Panc1 (cell line): ENCODE measurements around the gene NSMCE1. TPM values are rescaled to one million over a fixed set of nuclear protein-coding genes. Genes with fewer than 3 reads are reported as not detected.

Experiments used
- ATAC-seq: fragments of 200-7000 bp; cut with Tn5 transposase; 2 replicates; pipeline ENCODE4 v1.9.1; 2020; ENCODE audit warnings: mild to moderate bottlenecking, moderate library complexity
- BruUV-seq: library from RNA; stranded (reverse); fragments of 400-500 nt; replicated peaks from 2 replicates; lab custom pipeline; 2021; lab: Mats Ljungman, UMichigan
- CTCF ChIA-PET: fragments of 300-600 bp; sonication (Branson Sonifier 250); formaldehyde crosslinking; loops from one replicate; lab custom pipeline; 2022; ENCODE audit warnings: antibody characterized with exemption; lab: Charles Lee
- POLR2A ChIA-PET: fragments of 300-600 bp; sonication (Branson Sonifier 250); formaldehyde crosslinking; loops from one replicate; lab custom pipeline; 2022; ENCODE audit warnings: antibody characterized with exemption; lab: Charles Lee
- DNase-seq: peaks from one replicate; pipeline ENCODE4 v3.0.0-alpha.2; 2010; ENCODE audit warnings: low read depth, low spot score
- H3K27ac ChIP-seq: 2 replicates; pipeline ENCODE4 v1.5.1; 2011; ENCODE audit warnings: mild to moderate bottlenecking, low read length, inconsistent platforms
- H3K27me3 ChIP-seq: fragments of 200-500 bp; sonication (Bioruptor generic); 2 replicates; pipeline ENCODE4 v1.6.0; 2014; ENCODE audit warnings: low read length, inconsistent platforms; ENCODE audit not compliant: control insufficient read depth, insufficient read depth
- H3K36me3 ChIP-seq: fragments of 200-500 bp; sonication (Bioruptor generic); 2 replicates; pipeline ENCODE4 v1.5.1; 2014; ENCODE audit warnings: inconsistent platforms, mild to moderate bottlenecking, low read length, moderate library complexity; ENCODE audit not compliant: control insufficient read depth, insufficient read depth
- H3K4me1 ChIP-seq: 2 replicates; pipeline ENCODE4 v1.5.1; 2011; ENCODE audit warnings: inconsistent platforms, mild to moderate bottlenecking, low read length, moderate library complexity; ENCODE audit not compliant: control insufficient read depth, insufficient read depth
- H3K4me3 ChIP-seq, 2 experiments: 2 replicates each; pipeline ENCODE4 v1.5.1; 2011 to 2012; ENCODE audit warnings: low read depth in 2 of 2, low read length in 2 of 2, mild to moderate bottlenecking in 2 of 2, inconsistent platforms in 1 of 2, moderate library complexity in 1 of 2
- H3K9me3 ChIP-seq: fragments of 200-500 bp; sonication (Bioruptor generic); 2 replicates; pipeline ENCODE4 v1.5.1; 2014; ENCODE audit warnings: low read depth, mild to moderate bottlenecking, inconsistent platforms, low read length, moderate library complexity; ENCODE audit not compliant: control insufficient read depth, insufficient read depth
- POLR2AphosphoS5 ChIP-seq: IDR thresholded peaks from 2 replicates; pipeline ENCODE4 v1.6.1; 2012; ENCODE audit warnings: mild to moderate bottlenecking, low read depth, low read length, moderate library complexity
- SIN3A ChIP-seq: IDR thresholded peaks from 2 replicates; pipeline ENCODE4 v1.6.1; 2012; ENCODE audit warnings: low read depth, mild to moderate bottlenecking, low read length, moderate library complexity, borderline replicate concordance; ENCODE audit not compliant: insufficient read depth
- TCF7L2 ChIP-seq: IDR thresholded peaks from 2 replicates; pipeline ENCODE4 v1.6.1; 2011; ENCODE audit warnings: mild to moderate bottlenecking, low read depth, low read length, inconsistent platforms
- in situ Hi-C: cut with HindIII; loops from 2 replicates; pipeline ENCODE4 v1.10.0; 2016; ENCODE audit warnings: low sequenced_read_pairs, low pct_unique_long_range_greater_than_20kb
- intact Hi-C: fragments of 100-400 bp; cut with micrococcal nuclease; formaldehyde crosslinking; loops from one replicate; pipeline ENCODE4 v1.10.0; 2022; ENCODE audit not compliant: unreplicated experiment
- total RNA-seq: library from RNA; stranded (reverse); gene quantifications from one replicate; pipeline ENCODE4 v1.2.1, GENCODE V29; 2021; ENCODE audit not compliant: unreplicated experiment
- TF ChIP-seq, protein P1 (sequence below), 2 experiments: IDR thresholded peaks; 2 replicates each; pipeline ENCODE4 v1.6.1; 2011 to 2012; ENCODE audit warnings: low read depth in 2 of 2, control low read depth in 1 of 2, low read length in 1 of 2, mild to moderate bottlenecking in 1 of 2, moderate library complexity in 1 of 2; ENCODE audit not compliant: insufficient read depth in 1 of 2
- TF ChIP-seq, protein P2 (sequence below): fragments of 450-650 bp; IDR thresholded peaks from 2 replicates; pipeline ENCODE4 v1.5.1; 2017; ENCODE audit warnings: mild to moderate bottlenecking

NSMCE1 gene
- total RNA-seq, 1 experiment from 2014 or later, result 48.2 TPM

DNA sequence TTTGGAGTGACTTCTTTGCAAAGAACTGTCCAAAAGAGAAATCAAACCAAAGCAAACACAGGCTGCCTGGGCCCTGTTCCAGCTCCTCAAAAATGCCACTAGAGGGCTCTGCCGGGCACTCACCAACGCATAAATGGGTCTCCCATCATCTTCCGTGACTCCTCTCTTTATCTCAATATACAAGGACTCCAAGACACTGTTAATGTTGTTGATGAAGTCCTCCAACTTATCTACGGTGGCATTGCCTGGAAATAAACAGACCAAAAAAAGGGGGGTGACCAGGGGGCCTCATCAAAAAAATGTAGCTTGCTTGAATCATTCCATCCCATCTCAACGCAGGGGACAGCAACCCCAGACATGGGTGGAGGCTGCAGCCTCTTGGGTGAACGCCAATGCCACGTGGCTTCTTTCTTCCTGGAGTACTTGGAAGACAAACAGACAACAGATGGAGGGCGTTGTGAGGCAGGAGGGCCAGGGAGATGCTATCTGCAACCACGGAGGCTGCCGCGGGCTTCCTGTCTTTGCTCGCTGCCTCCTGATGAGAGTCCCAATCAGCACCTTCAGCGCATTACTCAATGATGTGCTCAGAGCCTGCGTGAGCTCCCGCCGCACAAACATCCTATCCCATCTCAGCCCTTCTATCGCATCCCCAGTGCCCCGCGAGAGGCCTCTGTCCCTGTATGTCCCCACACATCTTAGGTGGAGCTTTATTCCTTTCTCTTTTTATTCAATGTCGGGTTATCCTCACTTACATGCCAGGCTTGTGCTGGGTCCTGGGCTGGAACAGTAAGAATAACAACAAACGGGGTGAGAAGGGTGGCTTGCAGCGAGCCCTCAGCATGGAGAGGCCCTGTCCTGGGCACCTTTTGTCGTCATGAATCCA is 33.3 kb downstream of the NSMCE1 start:
- no TSS peak for BruUV-seq
- Histone ChIP-seq H3K27ac (no peak overlapping the region), H3K4me3 (no peak overlapping the region)

DNA sequence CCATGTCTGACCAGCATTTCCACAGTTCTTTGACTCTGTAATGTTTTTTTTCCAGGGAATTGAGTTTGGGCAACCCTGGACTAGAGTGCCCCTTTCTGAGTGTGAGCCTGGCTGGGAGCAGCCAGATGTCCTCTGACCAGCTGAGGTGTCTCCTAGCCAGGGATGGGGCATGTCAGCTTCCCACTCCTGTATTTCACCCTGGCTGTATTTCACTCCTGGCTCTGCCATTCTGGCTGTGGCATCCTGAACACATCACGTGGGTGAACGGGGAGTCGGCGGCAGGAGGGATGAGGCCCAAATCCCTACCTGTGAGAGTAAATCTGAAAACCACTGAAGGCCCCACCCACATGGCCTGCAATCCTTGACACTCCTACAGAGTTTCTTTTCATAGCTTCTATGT is 34.0 kb downstream of the NSMCE1 start:
- intact Hi-C loops (loop anchor here (1.0 to 5.0 kb wide), 2 partner anchors 134 to 223 kb away; no protein-coding TSS in a partner anchor), in situ Hi-C loops (no loop called here)
- Histone ChIP-seq H3K4me3 (no peak overlapping the region), H3K9me3 (no peaks in the 10 kb centered on the region), H3K27ac (no peak overlapping the region), H3K4me1 (no peaks in the 10 kb centered on the region), H3K27me3 (no peaks in the 10 kb centered on the region), H3K36me3 (peaks cover 4% of the 10 kb centered on the region)
- POLR2A ChIA-PET, result interaction anchor here (0.6 kb wide), 2 partner anchors 41 to 131 kb away, joined by 3 to 7 read pairs; no protein-coding TSS in a partner anchor
- DNase-seq (no peak), ATAC-seq (no peak)
- TF ChIP-seq SIN3A, result no peak
- TF ChIP-seq TCF7L2, result no peak
- no peak for TF ChIP-seq POLR2AphosphoS5
- TF ChIP-seq, protein P1, sequence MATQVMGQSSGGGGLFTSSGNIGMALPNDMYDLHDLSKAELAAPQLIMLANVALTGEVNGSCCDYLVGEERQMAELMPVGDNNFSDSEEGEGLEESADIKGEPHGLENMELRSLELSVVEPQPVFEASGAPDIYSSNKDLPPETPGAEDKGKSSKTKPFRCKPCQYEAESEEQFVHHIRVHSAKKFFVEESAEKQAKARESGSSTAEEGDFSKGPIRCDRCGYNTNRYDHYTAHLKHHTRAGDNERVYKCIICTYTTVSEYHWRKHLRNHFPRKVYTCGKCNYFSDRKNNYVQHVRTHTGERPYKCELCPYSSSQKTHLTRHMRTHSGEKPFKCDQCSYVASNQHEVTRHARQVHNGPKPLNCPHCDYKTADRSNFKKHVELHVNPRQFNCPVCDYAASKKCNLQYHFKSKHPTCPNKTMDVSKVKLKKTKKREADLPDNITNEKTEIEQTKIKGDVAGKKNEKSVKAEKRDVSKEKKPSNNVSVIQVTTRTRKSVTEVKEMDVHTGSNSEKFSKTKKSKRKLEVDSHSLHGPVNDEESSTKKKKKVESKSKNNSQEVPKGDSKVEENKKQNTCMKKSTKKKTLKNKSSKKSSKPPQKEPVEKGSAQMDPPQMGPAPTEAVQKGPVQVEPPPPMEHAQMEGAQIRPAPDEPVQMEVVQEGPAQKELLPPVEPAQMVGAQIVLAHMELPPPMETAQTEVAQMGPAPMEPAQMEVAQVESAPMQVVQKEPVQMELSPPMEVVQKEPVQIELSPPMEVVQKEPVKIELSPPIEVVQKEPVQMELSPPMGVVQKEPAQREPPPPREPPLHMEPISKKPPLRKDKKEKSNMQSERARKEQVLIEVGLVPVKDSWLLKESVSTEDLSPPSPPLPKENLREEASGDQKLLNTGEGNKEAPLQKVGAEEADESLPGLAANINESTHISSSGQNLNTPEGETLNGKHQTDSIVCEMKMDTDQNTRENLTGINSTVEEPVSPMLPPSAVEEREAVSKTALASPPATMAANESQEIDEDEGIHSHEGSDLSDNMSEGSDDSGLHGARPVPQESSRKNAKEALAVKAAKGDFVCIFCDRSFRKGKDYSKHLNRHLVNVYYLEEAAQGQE (IDR thresholded peaks at IDR 0.05; ENCODE audit: insufficient read depth in 1 of 2, low read depth in 2 of 2, low read length in 1 of 2), result no peak
- TF ChIP-seq, protein P2, sequence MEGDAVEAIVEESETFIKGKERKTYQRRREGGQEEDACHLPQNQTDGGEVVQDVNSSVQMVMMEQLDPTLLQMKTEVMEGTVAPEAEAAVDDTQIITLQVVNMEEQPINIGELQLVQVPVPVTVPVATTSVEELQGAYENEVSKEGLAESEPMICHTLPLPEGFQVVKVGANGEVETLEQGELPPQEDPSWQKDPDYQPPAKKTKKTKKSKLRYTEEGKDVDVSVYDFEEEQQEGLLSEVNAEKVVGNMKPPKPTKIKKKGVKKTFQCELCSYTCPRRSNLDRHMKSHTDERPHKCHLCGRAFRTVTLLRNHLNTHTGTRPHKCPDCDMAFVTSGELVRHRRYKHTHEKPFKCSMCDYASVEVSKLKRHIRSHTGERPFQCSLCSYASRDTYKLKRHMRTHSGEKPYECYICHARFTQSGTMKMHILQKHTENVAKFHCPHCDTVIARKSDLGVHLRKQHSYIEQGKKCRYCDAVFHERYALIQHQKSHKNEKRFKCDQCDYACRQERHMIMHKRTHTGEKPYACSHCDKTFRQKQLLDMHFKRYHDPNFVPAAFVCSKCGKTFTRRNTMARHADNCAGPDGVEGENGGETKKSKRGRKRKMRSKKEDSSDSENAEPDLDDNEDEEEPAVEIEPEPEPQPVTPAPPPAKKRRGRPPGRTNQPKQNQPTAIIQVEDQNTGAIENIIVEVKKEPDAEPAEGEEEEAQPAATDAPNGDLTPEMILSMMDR, result no peak
- CTCF ChIA-PET, result interaction anchor here (0.5 to 2.3 kb wide), 4 partner anchors 93 to 134 kb away, joined by 3 to 25 read pairs (median 10); no protein-coding TSS in a partner anchor
- no TSS peak for BruUV-seq

More for the DNA sequence above, 33.3 kb downstream of the NSMCE1 start:
- peaks cover 4% of the 10 kb centered on the region for H3K36me3 ChIP-seq
- TF ChIP-seq TCF7L2, result no peak
- TF ChIP-seq, protein P2, result peak; percentile 94
- H3K4me1 ChIP-seq, result no peaks in the 10 kb centered on the region
- no peaks in the 10 kb centered on the region for H3K27me3 ChIP-seq
- DNase-seq (no peak), ATAC-seq (peak; percentile 90)
- in situ Hi-C loops, result no loop called here
- no peaks in the 10 kb centered on the region for H3K9me3 ChIP-seq
- CTCF ChIA-PET, result interaction anchor here (0.6 to 2.3 kb wide), 4 partner anchors 82 to 133 kb away, joined by 3 to 25 read pairs (median 8); no protein-coding TSS in a partner anchor
- intact Hi-C loops, result loop anchor here (1.0 to 5.0 kb wide), 2 partner anchors 133 to 222 kb away; no protein-coding TSS in a partner anchor
- POLR2A ChIA-PET, result no interaction called here
